ENCODE data around the gene ETNK1.

DNA sequence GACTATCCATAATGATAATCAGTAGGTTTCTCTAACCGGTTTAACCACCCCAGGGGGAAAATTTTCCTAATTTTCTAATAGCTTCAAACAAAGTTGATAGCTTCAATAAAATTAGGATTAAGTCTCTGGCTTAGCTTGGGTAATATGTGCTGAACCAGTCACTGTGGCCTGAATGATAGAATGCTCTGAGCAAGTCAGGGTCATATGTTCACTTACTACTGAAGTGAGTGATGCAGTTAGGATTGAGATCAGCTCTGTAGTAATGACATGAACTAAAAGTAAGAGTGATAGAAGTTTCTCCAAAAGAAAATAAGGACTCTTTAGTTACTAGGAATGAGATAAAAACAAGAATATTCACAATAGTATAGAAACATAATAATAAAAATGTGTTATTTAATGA lies 32.6 kb downstream of the ETNK1 start:
- TF ChIP-seq, protein P1, sequence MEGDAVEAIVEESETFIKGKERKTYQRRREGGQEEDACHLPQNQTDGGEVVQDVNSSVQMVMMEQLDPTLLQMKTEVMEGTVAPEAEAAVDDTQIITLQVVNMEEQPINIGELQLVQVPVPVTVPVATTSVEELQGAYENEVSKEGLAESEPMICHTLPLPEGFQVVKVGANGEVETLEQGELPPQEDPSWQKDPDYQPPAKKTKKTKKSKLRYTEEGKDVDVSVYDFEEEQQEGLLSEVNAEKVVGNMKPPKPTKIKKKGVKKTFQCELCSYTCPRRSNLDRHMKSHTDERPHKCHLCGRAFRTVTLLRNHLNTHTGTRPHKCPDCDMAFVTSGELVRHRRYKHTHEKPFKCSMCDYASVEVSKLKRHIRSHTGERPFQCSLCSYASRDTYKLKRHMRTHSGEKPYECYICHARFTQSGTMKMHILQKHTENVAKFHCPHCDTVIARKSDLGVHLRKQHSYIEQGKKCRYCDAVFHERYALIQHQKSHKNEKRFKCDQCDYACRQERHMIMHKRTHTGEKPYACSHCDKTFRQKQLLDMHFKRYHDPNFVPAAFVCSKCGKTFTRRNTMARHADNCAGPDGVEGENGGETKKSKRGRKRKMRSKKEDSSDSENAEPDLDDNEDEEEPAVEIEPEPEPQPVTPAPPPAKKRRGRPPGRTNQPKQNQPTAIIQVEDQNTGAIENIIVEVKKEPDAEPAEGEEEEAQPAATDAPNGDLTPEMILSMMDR (IDR thresholded peaks at IDR 0.05), result no peak
- TF ChIP-seq EZH2 (IDR thresholded peaks at IDR 0.05), result no peak
- no peak for TF ChIP-seq EZH2phosphoT487 (IDR thresholded peaks at IDR 0.05)

Measured in neural progenitor cell (in vitro differentiated cells).